CD4-positive, alpha-beta T cell treated with Interleukin-4 for 4 hours (primary cell): ENCODE results near the gene SIK2.
"Not testable (repeated sequence)": the region's sequence is repeated elsewhere in the genome, so short reads cannot be mapped to it uniquely, and the experiment has no call there.

Experiments
- DNase-seq: peaks from one replicate; pipeline ENCODE4 v3.0.0-alpha.2; 2020

Gene SIK2

GRCh38 chr11:111765320-111765983 is 163.2 kb downstream of the SIK2 start:
- no peak for DNase-seq

DNA sequence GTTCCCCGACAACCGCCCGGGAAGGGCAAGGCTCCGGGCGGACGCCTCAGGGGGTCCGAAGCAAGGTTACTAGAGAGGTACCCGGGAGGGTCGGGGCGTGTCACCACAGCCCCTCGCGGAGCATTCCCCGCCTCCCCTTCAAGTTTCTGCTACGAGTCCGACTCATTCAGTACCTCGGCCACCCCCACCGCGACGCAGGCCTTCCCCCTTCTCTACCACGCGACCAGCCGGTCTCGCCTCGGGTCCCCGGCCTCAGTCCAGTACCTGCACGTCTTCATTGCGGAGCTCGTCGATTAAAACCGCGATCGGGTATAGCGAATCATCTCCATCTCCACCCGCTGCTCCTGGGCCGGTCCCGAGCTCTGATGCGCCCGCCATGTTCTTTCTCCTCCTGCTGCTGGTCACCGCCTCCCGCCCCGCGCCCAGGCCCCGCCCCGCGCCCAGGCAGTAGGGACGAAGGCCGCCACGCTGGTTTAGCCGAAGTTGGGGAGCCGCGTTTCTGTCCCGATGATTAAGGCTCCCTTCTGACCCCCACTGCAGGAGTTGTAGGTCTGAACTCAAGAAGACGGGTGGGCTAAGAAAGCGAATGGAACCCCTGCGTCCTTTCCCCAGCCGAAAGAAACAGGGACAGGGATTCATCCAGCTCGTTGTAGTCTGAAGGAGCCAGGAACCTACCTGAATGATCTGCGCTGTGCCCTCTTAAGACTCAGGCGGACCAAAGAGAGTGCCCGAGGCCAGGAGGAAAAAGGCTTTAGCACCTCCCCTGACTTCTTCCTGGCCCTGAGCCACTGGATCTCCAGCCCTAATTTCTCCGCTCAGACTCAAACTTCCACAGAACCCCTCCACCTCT is 164.0 kb downstream of the SIK2 start, which contains the start of gene PPP2R1B:
Gene PPP2R1B (minus strand): TSS at position 406 of the 850 bp plus-strand sequence. CDS start 28 bp downstream, at position 378.
- DNase-seq: peak; percentile 54

- DNase-seq: no peak
These were observed 164.5 kb downstream of the SIK2 start for GRCh38 chr11:111766834-111767142.

DNA sequence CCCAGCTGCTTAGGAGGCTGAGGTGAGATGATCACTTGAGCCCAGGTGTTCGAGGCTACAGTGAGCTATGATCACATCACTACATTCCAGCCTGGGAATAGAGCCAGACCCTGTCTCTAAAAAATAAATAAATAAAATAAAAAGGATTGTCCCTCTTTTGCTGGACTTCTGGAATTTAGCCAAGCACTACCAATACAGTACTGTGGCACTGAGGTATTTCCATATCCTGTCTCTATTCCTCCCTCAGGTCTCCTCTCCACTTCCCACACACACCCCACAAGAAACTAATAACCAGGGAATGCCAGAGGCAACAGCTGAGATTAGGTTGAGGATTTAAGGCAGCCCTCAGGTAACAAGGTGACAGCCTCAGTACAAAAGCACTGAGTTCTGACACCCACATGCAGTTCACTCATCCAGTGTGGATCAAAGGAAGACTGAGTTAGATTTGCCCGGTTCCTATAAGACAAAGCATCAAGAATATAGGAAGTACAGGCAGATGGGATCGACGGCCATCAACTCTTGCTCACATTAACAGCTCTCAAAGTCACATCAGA is 168.4 kb downstream of the SIK2 start:
- no peak for DNase-seq

- not testable (repeated sequence) for DNase-seq
These were observed 169.0 kb downstream of the SIK2 start for GRCh38 chr11:111771205-111771604.

DNA sequence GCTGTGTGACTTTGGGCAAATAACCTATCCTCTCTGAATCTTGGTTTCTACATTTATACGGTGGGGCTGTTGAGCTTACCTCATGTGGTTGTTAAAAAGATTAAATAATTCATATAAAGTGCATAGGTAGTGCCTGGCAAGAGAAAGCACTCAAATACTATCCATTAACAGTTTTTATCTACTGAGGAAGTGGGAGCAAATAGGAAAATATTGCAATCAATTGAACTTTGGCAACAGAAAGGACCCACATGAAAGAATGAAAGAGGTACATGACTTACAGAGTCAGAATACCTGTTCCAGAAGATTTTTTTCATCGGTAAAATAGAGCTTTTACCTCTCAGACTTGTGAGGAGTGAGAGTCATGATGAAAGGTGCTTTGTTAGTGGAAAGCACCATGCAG is 170.3 kb downstream of the SIK2 start:
- DNase-seq: no peak

DNA sequence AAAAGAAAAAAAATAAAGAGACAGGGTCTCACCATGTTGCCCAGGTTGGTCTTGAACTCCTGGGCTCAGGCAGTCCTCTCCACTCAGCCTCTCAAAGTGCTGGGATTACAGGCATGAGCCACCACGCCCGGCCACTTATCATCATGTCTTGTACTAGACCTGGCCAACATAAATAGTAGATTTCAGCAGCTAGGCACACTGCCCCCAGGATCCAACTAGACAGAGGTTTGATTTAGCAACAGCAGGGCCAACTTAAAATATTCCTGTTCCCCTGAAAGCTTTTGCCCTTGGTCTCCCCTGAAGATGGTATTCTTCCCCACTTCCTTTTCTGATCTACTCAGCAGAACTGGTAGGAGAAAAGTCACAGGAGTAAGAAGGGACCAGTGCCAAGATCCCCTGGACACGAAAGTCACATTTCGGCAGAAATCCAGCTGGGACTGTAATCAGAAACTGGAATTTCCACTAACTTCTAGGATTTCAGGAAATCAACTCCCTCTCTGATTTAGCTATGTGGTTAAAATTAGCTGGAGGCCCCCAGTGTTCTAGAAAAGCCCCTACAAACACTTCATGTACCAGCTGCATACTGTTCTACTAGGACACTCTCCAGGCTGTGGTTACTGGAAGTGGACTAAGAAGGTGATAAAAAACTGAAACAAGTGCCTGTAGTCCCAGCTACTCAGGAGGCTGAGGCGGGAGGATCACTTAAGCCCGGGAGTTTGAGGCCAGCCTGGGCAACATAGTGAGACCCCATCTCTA is 172.9 kb downstream of the SIK2 start:
- DNase-seq: no peak

DNA sequence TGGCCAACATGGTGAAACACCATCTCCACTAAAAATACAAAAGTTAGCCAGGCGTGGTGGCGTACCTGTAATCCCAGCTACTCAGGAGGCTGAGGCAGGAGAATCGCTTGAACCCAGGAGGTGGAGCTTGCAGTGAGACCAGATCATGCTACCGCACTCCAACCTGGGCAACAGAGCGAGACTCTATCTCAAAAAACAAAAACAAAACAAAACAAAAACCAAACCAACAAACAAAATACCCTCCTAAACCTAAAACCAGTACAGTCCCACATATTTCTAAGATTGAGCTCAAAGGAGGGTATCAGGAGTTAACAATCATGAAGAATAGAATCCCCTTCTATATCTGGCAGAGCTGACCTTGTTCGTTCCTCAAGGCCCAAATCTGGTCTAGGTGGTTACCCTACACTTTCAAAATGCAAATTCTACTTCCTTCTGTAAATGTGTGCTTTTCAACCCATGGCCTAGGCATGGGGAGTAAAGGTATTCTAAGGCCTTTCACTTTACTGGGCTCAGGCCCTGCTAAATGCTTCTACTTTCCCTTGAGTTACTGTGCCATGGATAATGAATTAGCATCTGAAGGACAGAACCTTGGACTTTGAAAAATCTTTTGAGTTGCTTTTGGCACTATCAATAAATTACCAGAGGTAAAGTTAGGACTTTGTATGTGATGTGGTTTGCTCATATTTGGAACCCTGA is 174.3 kb downstream of the SIK2 start:
- DNase-seq: no peak

- DNase-seq: peak; percentile 68
These were observed 175.1 kb downstream of the SIK2 start for GRCh38 chr11:111777094-111778046.

GRCh38 chr11:111778047-111778558 is 175.9 kb downstream of the SIK2 start:
- no peak for DNase-seq

- DNase-seq: no peak
These were observed 176.9 kb downstream of the SIK2 start for GRCh38 chr11:111779118-111779517.
